ENCODE measurements around the gene MAPKAPK3.

The MAPKAPK3 gene

GRCh38 chr3:50587806-50588758 is 28.9 kb upstream of the MAPKAPK3 start:
- Histone ChIP-seq H3K9me3 (ENCODE audit: control insufficient read depth, insufficient read depth, low read depth, low read length) (no peaks in the 10 kb centered on the region), H3K9ac (ENCODE audit: low read length) (no peak overlapping the region), H3K27ac (ENCODE audit: low read depth, low read length) (no peak overlapping the region), H3K36me3 (ENCODE audit: control insufficient read depth, insufficient read depth, low read length) (peaks cover 11% of the 10 kb centered on the region), H3K27me3 (ENCODE audit: control insufficient read depth, insufficient read depth, low read length) (no peaks in the 10 kb centered on the region), H3K4me3 (ENCODE audit: low read depth, low read length) (no peak overlapping the region), H3K4me1 (ENCODE audit: control insufficient read depth, insufficient read depth, low read length) (no peaks in the 10 kb centered on the region)

DNA sequence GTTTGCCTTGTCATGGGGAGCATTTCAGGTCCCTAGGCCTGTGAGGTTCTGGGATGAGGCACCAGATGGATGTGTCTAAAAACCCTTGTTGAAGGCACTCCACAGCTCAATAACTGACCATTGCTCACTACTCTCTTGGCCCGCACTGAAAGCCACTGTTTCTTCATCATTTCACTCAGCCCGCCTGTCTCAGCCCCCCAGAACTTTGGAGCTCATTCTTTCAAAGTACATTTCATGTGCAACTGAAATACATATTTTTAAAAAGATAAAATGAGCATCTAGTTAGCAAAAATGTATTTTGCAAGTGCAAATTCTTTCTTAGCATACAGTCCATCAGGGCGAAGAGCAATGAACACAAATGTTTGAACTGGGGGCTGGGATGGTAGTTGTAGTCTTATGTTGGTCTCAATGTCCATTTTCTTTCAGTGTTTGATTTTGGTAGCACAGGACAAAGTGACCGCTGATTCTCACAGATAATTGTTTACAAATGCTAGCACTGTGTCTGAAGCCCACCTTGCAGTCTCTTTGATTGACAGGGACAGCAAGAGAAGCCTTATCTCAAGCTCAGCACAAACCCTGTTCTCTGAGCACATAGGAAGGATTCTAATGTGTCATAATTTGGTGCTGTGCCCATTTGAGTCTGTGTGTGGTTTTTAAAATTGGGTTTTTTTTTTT is 28.1 kb upstream of the MAPKAPK3 start:
- no peaks in the 10 kb centered on the region for H3K4me1 ChIP-seq (ENCODE audit: control insufficient read depth, insufficient read depth, low read length)
- H3K9ac ChIP-seq (ENCODE audit: low read length), result no peak overlapping the region
- no peaks in the 10 kb centered on the region for H3K27me3 ChIP-seq (ENCODE audit: control insufficient read depth, insufficient read depth, low read length)
- peaks cover 6% of the 10 kb centered on the region for H3K36me3 ChIP-seq (ENCODE audit: control insufficient read depth, insufficient read depth, low read length)
- no peak overlapping the region for H3K27ac ChIP-seq (ENCODE audit: low read depth, low read length)
- H3K4me3 ChIP-seq (ENCODE audit: low read depth, low read length), result no peak overlapping the region
- no peaks in the 10 kb centered on the region for H3K9me3 ChIP-seq (ENCODE audit: control insufficient read depth, insufficient read depth, low read depth, low read length)

GRCh38 chr3:50591196-50591741 is 25.7 kb upstream of the MAPKAPK3 start:
- Histone ChIP-seq H3K36me3 (ENCODE audit: control insufficient read depth, insufficient read depth, low read length) (no peaks in the 10 kb centered on the region), H3K27ac (ENCODE audit: low read depth, low read length) (no peak overlapping the region), H3K9me3 (ENCODE audit: control insufficient read depth, insufficient read depth, low read depth, low read length) (no peaks in the 10 kb centered on the region), H3K9ac (ENCODE audit: low read length) (no peak overlapping the region), H3K4me3 (ENCODE audit: low read depth, low read length) (no peak overlapping the region), H3K27me3 (ENCODE audit: control insufficient read depth, insufficient read depth, low read length) (no peaks in the 10 kb centered on the region), H3K4me1 (ENCODE audit: control insufficient read depth, insufficient read depth, low read length) (no peaks in the 10 kb centered on the region)

DNA sequence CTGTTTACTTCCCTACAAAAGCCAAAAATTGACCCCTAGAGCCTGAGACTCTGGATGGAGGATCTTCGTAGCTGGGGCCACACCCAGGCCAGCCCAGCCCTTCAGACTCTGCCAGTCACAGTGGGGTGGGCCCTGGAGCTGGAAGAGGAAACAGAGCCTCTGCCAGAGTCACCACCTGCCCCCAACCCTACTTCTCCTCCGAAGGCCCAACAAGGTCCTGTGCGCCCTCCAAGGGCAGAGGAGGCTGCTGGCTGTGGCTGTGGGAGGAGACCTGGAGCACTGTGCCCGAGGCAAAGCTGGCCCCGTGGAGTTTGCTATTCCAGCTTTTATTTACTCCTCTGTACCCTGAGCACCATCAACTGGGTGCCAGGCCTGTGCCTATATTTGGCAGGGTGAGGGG is 24.4 kb upstream of the MAPKAPK3 start:
- no peaks in the 10 kb centered on the region for H3K36me3 ChIP-seq (ENCODE audit: control insufficient read depth, insufficient read depth, low read length)
- no peak overlapping the region for H3K27ac ChIP-seq (ENCODE audit: low read depth, low read length)
- H3K27me3 ChIP-seq (ENCODE audit: control insufficient read depth, insufficient read depth, low read length), result no peaks in the 10 kb centered on the region
- H3K4me3 ChIP-seq (ENCODE audit: low read depth, low read length), result no peak overlapping the region
- no peaks in the 10 kb centered on the region for H3K9me3 ChIP-seq (ENCODE audit: control insufficient read depth, insufficient read depth, low read depth, low read length)
- H3K4me1 ChIP-seq (ENCODE audit: control insufficient read depth, insufficient read depth, low read length), result no peaks in the 10 kb centered on the region
- no peak overlapping the region for H3K9ac ChIP-seq (ENCODE audit: low read length)

- Histone ChIP-seq H3K27ac (ENCODE audit: low read depth, low read length) (no peak overlapping the region), H3K9me3 (ENCODE audit: control insufficient read depth, insufficient read depth, low read depth, low read length) (no peaks in the 10 kb centered on the region), H3K4me3 (ENCODE audit: low read depth, low read length) (no peak overlapping the region), H3K36me3 (ENCODE audit: control insufficient read depth, insufficient read depth, low read length) (no peaks in the 10 kb centered on the region), H3K27me3 (ENCODE audit: control insufficient read depth, insufficient read depth, low read length) (no peaks in the 10 kb centered on the region), H3K9ac (ENCODE audit: low read length) (no peak overlapping the region), H3K4me1 (ENCODE audit: control insufficient read depth, insufficient read depth, low read length) (no peaks in the 10 kb centered on the region)
These were observed 22.6 kb upstream of the MAPKAPK3 start for GRCh38 chr3:50594253-50594785.

- H3K9me3 ChIP-seq (ENCODE audit: control insufficient read depth, insufficient read depth, low read depth, low read length), result no peaks in the 10 kb centered on the region
- H3K27ac ChIP-seq (ENCODE audit: low read depth, low read length), result no peak overlapping the region
- H3K4me1 ChIP-seq (ENCODE audit: control insufficient read depth, insufficient read depth, low read length), result 0 out of 2 replicates have a peak, but pooled peaks cover 6% of the 10 kb centered on the region
- H3K27me3 ChIP-seq (ENCODE audit: control insufficient read depth, insufficient read depth, low read length), result no peaks in the 10 kb centered on the region
- H3K4me3 ChIP-seq (ENCODE audit: low read depth, low read length), result no peak overlapping the region
- no peaks in the 10 kb centered on the region for H3K36me3 ChIP-seq (ENCODE audit: control insufficient read depth, insufficient read depth, low read length)
- H3K9ac ChIP-seq (ENCODE audit: low read length), result no peak overlapping the region
These were observed 17.7 kb upstream of the MAPKAPK3 start for GRCh38 chr3:50599115-50599715.

GRCh38 chr3:50599716-50600118 is 17.2 kb upstream of the MAPKAPK3 start:
- Histone ChIP-seq H3K27me3 (ENCODE audit: control insufficient read depth, insufficient read depth, low read length) (no peaks in the 10 kb centered on the region), H3K27ac (ENCODE audit: low read depth, low read length) (no peak overlapping the region), H3K9ac (ENCODE audit: low read length) (no peak overlapping the region), H3K9me3 (ENCODE audit: control insufficient read depth, insufficient read depth, low read depth, low read length) (no peaks in the 10 kb centered on the region), H3K36me3 (ENCODE audit: control insufficient read depth, insufficient read depth, low read length) (no peaks in the 10 kb centered on the region), H3K4me1 (ENCODE audit: control insufficient read depth, insufficient read depth, low read length) (0 out of 2 replicates have a peak, but pooled peaks cover 6% of the 10 kb centered on the region), H3K4me3 (ENCODE audit: low read depth, low read length) (no peak overlapping the region)

DNA sequence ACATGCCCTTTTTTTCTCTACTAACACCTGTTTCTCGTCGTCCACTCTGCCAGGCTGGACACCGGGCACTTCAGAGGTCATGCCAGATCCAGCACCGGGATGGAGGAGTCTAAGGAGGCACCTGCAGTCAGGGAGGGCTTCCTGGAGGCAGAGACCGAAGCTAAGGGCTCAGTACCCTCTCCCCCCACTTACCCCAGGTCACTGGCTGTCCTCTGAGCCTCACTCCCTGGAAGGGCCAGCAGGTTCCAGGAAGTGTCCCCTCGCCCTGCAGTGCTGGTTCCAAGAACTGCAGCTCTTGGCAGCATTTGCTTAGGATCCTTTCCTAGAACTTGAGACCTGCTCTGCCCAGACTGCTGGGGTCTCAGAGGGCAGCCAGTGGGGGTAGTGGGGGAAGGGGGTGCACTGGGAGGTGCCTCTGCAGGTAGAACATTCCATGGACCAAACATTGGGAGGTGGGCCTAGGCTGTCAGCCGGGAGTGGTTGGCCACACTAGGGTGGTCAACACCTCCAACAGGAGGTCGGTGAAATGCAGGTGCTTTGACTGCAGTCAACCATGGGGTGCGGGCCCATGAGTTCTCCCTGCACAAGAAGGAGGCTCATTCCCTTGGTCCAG is 16.7 kb upstream of the MAPKAPK3 start:
- H3K27ac ChIP-seq (ENCODE audit: low read depth, low read length), result no peak overlapping the region
- 0 out of 2 replicates have a peak, but pooled peaks cover 6% of the 10 kb centered on the region for H3K4me1 ChIP-seq (ENCODE audit: control insufficient read depth, insufficient read depth, low read length)
- H3K36me3 ChIP-seq (ENCODE audit: control insufficient read depth, insufficient read depth, low read length), result no peaks in the 10 kb centered on the region
- no peaks in the 10 kb centered on the region for H3K9me3 ChIP-seq (ENCODE audit: control insufficient read depth, insufficient read depth, low read depth, low read length)
- no peaks in the 10 kb centered on the region for H3K27me3 ChIP-seq (ENCODE audit: control insufficient read depth, insufficient read depth, low read length)
- no peak overlapping the region for H3K9ac ChIP-seq (ENCODE audit: low read length)
- H3K4me3 ChIP-seq (ENCODE audit: low read depth, low read length), result no peak overlapping the region

GRCh38 chr3:50600841-50601591 is 15.9 kb upstream of the MAPKAPK3 start:
- Histone ChIP-seq H3K9me3 (ENCODE audit: control insufficient read depth, insufficient read depth, low read depth, low read length) (no peaks in the 10 kb centered on the region), H3K27me3 (ENCODE audit: control insufficient read depth, insufficient read depth, low read length) (no peaks in the 10 kb centered on the region), H3K9ac (ENCODE audit: low read length) (no peak overlapping the region), H3K4me1 (ENCODE audit: control insufficient read depth, insufficient read depth, low read length) (0 out of 2 replicates have a peak, but pooled peaks cover 6% of the 10 kb centered on the region), H3K4me3 (ENCODE audit: low read depth, low read length) (no peak overlapping the region), H3K36me3 (ENCODE audit: control insufficient read depth, insufficient read depth, low read length) (no peaks in the 10 kb centered on the region), H3K27ac (ENCODE audit: low read depth, low read length) (no peak overlapping the region)
